Lower lobe of right lung (tissue), 2 donors: ENCODE measurements around the gene HIVEP2. TPM values are rescaled to one million over a fixed set of nuclear protein-coding genes. Genes with fewer than 3 reads are reported as not detected.

Source experiments
- ATAC-seq, 2 donors: fragments of 200-7000 bp; cut with Tn5 transposase; one replicate each; pipeline ENCODE4 v1.9.1; 2020 to 2022; ENCODE audit warnings: mild to moderate bottlenecking in 2 of 2, moderate library complexity in 2 of 2
- DNase-seq: peaks from one replicate; pipeline ENCODE4 v3.0.0-alpha.2; 2020
- H3K27ac ChIP-seq: fragments of 200-600 bp; one replicate; pipeline ENCODE4 v1.8.0; 2022
- H3K27me3 ChIP-seq: fragments of 200-600 bp; one replicate; pipeline ENCODE4 v1.8.0; 2022; ENCODE audit warnings: low read depth
- H3K36me3 ChIP-seq: fragments of 200-600 bp; one replicate; pipeline ENCODE4 v1.8.0; 2022; ENCODE audit warnings: mild to moderate bottlenecking
- H3K4me1 ChIP-seq: fragments of 200-600 bp; one replicate; pipeline ENCODE4 v1.8.0; 2022
- H3K4me3 ChIP-seq: fragments of 200-600 bp; one replicate; pipeline ENCODE4 v1.8.0; 2022; ENCODE audit warnings: mild to moderate bottlenecking
- H3K9me3 ChIP-seq: fragments of 200-600 bp; one replicate; pipeline ENCODE4 v1.8.0; 2022
- CTCF ChIP-seq: fragments of 200-600 bp; IDR thresholded peaks from one replicate; pipeline ENCODE4 v1.8.0; 2022; ENCODE audit warnings: antibody characterized with exemption, mild to moderate bottlenecking
- intact Hi-C: fragments of 100-400 bp; cut with DNase I; formaldehyde crosslinking; loops from one replicate; pipeline ENCODE4 v1.11.0; 2022
- total RNA-seq: library from RNA; stranded (reverse); fragmentation: NEBNext Ultra II Directional; extraction: Animal tissue kit (Norgen Biotek cat#: 25700); gene quantifications from one replicate; pipeline ENCODE4 v1.2.1, GENCODE V29; 2021
- donor health status: DM: no; HTN: yes; CAD: no; lungs with severe emphysema.

Gene HIVEP2
- total RNA-seq, 1 donor from 2014 or later: 13.1 TPM

GRCh38 chr6:142827991-142828390 is 117.0 kb downstream of the HIVEP2 start:
- DNase-seq: no peak
- TF ChIP-seq CTCF: no peak
- Histone ChIP-seq H3K27me3 (no peaks in the 10 kb centered on the region), H3K36me3 (no peaks in the 10 kb centered on the region), H3K9me3 (no peaks in the 10 kb centered on the region), H3K27ac (no peak overlapping the region), H3K4me3 (no peak overlapping the region), H3K4me1 (peaks cover 18% of the 10 kb centered on the region)
- intact Hi-C loops: no loop called here
- ATAC-seq: no peak

- Histone ChIP-seq H3K4me1 (peaks cover 18% of the 10 kb centered on the region), H3K4me3 (no peak overlapping the region), H3K9me3 (no peaks in the 10 kb centered on the region), H3K27ac (no peak overlapping the region), H3K27me3 (no peaks in the 10 kb centered on the region), H3K36me3 (no peaks in the 10 kb centered on the region)
- intact Hi-C loops: no loop called here
- TF ChIP-seq CTCF: no peak
- DNase-seq (peak; percentile 52), ATAC-seq (peak; percentile 72 to 81)
These were observed 117.6 kb downstream of the HIVEP2 start for GRCh38 chr6:142827369-142827768.

- DNase-seq (no peak), ATAC-seq (no peak)
- intact Hi-C loops: no loop called here
- peaks cover 34% of the 10 kb centered on the region for H3K4me1 ChIP-seq
- no peak overlapping the region for H3K27ac ChIP-seq
- H3K9me3 ChIP-seq: no peaks in the 10 kb centered on the region
- no peaks in the 10 kb centered on the region for H3K27me3 ChIP-seq
- no peaks in the 10 kb centered on the region for H3K36me3 ChIP-seq
- TF ChIP-seq CTCF: no peak
- no peak overlapping the region for H3K4me3 ChIP-seq
These were observed 119.2 kb downstream of the HIVEP2 start for GRCh38 chr6:142825760-142826159.

GRCh38 chr6:142824426-142824825 is 120.5 kb downstream of the HIVEP2 start:
- no peak for TF ChIP-seq CTCF
- DNase-seq: no peak

GRCh38 chr6:142823256-142823902 is 121.6 kb downstream of the HIVEP2 start:
- no peaks in the 10 kb centered on the region for H3K27me3 ChIP-seq
- no peak overlapping the region for H3K27ac ChIP-seq
- peaks cover 49% of the 10 kb centered on the region for H3K4me1 ChIP-seq
- no peak for ATAC-seq
- DNase-seq: no peak
- H3K9me3 ChIP-seq: no peaks in the 10 kb centered on the region
- no peak for TF ChIP-seq CTCF
- no peak overlapping the region for H3K4me3 ChIP-seq
- H3K36me3 ChIP-seq: no peaks in the 10 kb centered on the region
- intact Hi-C loops: no loop called here

More at GRCh38 chr6:142824426-142824825, 120.5 kb downstream of the HIVEP2 start:
- intact Hi-C loops: no loop called here
- Histone ChIP-seq H3K36me3 (no peaks in the 10 kb centered on the region), H3K9me3 (no peaks in the 10 kb centered on the region), H3K27ac (no peak overlapping the region), H3K4me1 (peaks cover 44% of the 10 kb centered on the region), H3K27me3 (no peaks in the 10 kb centered on the region), H3K4me3 (no peak overlapping the region)
- no peak for ATAC-seq
